SKM-1 (cell line): Measurements from ENCODE around the gene MEMO1.
"Not testable (repeated sequence)": the region's sequence is repeated elsewhere in the genome, so short reads cannot be mapped to it uniquely, and the experiment has no call there.

Source experiments
- DNase-seq: peaks from one replicate; lab custom pipeline; 2025; ENCODE audit not compliant: unreplicated experiment; lab: John Stamatoyannopoulos, UW

The MEMO1 gene

DNA sequence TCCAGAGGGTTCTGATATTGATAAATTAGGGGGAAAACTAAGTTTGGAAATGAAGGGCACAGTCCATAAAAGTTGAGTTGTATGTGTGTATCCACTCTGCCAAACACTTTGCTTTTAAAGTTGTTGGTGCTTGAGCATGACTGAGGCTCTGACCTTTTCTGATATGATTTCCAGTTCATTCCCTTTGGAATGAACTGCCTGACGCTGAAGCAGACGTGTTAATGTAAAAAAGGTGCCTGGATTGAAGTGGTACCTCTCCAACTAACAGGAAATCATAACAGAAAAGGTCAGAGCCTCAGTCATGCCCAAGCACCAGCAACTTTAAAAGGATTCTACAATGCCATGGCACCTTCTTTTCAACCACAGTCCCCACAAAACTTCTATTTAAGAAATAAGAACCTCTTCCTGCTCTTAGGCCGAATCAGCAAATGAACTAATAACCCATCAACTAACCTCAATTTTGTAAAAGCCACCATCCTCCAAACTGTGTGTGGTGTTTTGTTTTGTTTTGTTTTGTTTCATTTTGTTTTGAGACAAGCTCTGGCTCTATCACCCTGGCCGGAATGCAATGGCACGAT lies 52.6 kb downstream of the MEMO1 start:
- no peak for DNase-seq

- peak; percentile 13 for DNase-seq
These were observed 53.3 kb downstream of the MEMO1 start for GRCh38 chr2:31957354-31958139.

GRCh38 chr2:31956934-31957333 lies 53.9 kb downstream of the MEMO1 start:
- DNase-seq: not testable (repeated sequence)

- DNase-seq: no peak
These were observed 54.5 kb downstream of the MEMO1 start for GRCh38 chr2:31956312-31956711.

DNA sequence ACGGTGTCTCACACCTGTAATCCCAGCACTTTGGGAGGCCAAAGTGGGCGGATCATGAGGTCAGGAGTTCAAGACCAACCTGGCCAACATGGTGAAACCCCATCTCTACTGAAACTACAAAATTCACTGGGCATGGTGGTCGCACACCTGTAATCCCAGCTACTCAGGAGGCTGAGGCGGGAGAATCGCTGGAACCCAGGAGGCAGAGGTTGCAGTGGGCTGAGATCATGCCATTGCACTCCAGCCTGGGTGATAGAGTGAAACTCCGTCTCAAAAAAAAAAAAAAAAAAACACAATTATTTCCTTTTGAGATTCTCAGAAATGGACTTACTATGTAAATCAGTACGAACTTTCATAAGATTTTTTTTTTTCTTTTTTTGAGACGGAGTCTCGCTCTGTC lies 57.7 kb downstream of the MEMO1 start:
- DNase-seq: not testable (repeated sequence)

GRCh38 chr2:31950946-31951562 lies 59.8 kb downstream of the MEMO1 start:
- no peak for DNase-seq

GRCh38 chr2:31947871-31948270 lies 62.9 kb downstream of the MEMO1 start:
- no peak for DNase-seq

GRCh38 chr2:31946838-31947237 lies 64.0 kb downstream of the MEMO1 start:
- no peak for DNase-seq

DNA sequence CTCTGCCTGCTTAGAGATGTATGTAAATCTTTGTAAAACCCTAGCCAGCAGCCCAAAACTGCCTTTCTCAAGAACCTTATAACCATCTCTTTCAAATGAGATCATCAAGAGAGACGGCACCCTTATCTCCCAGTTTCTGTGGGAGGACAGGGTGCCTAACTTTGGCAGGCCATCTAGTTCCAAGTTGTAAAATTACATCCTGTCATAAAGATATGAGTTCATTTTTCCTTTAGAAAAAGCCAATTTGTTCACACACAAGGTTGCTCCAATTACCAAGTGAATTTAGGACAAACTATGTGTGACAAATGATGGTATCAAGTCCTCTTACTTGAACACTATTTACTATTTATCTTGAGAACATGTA lies 65.3 kb downstream of the MEMO1 start:
- no peak for DNase-seq

DNA sequence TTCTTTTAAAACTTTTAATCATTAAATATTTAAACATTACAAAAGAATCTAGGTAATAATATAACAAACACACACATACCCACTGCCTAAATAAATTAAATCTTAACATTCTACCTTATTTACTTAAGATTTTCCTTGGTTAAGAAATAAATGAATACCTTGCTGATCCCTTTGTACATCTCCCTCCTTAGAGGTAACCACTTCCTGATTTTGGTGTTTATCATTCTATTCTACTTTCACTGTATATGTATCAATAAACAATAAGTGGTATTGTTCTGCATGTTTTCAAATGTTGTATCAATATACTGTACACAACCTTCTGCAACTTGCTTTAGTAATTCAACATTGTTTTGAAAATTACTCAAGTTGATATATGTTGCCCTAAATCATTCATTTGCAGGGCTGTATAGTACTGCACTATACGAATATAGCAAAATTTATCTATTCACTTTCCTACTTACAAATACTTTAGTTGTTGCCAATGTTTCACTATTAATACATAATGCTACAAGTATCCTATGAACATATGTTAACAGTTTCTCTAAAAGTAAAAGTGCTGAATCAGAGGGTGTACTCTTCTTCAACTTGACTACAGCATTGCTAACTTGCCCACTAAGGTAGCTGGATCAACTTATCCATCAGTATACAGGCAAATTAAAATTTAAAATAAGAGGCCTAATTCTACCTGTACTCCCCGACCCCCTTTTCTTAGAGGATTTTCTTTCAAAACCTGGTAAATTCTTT lies 65.8 kb downstream of the MEMO1 start:
- no peak for DNase-seq

DNA sequence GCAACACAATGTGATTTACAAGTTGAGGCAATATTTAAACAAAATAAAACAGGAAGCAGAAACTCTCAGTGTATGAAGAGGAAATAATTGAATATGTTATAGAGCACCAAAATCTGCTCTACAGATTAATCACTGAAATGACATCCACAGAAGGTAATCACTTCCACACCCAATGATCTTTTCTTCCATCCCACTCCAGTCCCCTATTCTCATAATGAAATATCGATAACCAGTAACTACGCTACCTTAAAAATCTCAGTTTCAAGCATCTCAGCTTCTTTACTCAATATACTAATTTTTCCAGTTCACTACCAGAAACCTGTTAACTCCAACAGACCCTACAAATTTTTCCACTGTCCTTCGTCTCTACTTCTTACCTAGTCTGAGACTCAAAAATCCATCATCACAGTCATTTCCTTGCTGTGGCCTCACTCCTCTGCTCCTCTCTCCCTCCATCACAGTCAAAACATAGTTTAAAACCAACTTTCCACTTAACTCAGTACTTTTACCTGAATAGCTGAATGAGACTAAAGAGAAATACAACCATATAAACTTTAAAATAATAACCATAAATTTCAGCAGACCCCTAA lies 67.1 kb downstream of the MEMO1 start:
- DNase-seq: no peak

GRCh38 chr2:31940920-31941319 lies 69.9 kb downstream of the MEMO1 start:
- DNase-seq: no peak

- no peak for DNase-seq
These were observed 73.1 kb downstream of the MEMO1 start for GRCh38 chr2:31937741-31938140.

- no peak for DNase-seq
These were observed 75.4 kb downstream of the MEMO1 start for GRCh38 chr2:31935370-31935769.

GRCh38 chr2:31933066-31933465 lies 77.7 kb downstream of the MEMO1 start:
- DNase-seq: no peak

- no peak for DNase-seq
These were observed 78.2 kb downstream of the MEMO1 start for GRCh38 chr2:31932589-31932988.

GRCh38 chr2:31931916-31932315 lies 78.9 kb downstream of the MEMO1 start:
- no peak for DNase-seq

DNA sequence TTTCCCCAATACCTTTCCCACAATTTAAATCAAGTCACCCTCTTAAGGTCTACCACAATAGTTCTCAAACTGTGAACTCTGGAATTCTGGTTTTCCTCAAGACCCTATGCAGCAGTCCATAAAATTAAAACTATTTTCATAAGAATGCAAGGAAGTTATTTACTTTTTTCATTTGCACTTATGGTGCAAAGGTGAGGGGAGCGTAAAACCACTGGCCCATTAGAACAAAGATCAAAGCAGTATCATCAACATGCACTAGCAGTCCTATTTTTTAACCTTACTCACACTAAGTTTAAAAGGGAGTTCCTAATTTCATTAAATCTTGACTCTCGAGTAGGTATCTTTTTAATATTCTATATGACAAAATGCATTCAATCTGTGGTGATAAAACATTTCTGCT lies 85.3 kb downstream of the MEMO1 start:
- DNase-seq: no peak

- DNase-seq: no peak
These were observed 87.1 kb downstream of the MEMO1 start for GRCh38 chr2:31923662-31924061.

DNA sequence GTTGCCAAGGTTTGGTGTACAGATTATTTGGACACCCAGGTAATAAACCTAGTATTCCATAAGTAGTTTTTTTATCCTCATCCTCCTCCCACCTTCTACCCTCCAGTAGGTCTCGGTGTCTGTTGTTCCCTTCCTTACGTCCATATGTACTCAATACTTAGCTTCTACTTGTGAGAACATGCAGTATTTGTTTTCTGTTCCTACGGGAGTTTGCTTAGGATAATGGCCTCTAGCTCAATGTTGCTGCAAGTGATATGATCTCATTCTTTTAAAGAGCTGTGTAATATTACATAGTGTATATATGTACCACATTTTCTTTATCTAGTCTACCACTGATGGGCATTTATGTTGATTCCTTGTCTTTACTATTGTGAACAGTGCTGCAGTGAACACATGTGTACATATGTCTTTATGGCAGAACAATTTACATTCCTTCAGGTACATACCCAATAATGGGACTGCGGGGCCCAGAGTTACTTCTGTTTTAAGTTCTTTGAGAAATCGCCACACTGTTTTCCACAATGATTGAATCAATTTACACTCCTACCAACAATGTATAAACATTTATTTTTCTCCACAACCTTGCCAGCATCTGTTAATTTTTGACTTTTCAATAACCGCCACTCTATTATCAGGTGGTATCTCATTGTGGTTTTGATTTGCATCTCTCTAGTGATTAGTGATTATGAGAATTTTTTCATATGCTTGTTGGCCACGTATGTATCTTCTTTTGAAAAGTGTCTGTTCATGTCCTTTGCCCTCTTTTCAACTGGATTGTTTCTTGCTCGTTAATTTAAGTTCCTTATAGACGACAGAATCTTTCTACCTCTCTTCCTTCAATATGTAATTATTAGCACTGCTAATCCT lies 88.0 kb downstream of the MEMO1 start:
- DNase-seq: no peak
